HPDE6-E6E7 (cell line): ENCODE results near the gene NEAT1.

Experiments used
- DNase-seq: peaks from one replicate; pipeline ENCODE4 v3.0.0; 2011; ENCODE audit warnings: missing footprints; ENCODE audit errors: extremely low spot score

Gene NEAT1

DNA sequence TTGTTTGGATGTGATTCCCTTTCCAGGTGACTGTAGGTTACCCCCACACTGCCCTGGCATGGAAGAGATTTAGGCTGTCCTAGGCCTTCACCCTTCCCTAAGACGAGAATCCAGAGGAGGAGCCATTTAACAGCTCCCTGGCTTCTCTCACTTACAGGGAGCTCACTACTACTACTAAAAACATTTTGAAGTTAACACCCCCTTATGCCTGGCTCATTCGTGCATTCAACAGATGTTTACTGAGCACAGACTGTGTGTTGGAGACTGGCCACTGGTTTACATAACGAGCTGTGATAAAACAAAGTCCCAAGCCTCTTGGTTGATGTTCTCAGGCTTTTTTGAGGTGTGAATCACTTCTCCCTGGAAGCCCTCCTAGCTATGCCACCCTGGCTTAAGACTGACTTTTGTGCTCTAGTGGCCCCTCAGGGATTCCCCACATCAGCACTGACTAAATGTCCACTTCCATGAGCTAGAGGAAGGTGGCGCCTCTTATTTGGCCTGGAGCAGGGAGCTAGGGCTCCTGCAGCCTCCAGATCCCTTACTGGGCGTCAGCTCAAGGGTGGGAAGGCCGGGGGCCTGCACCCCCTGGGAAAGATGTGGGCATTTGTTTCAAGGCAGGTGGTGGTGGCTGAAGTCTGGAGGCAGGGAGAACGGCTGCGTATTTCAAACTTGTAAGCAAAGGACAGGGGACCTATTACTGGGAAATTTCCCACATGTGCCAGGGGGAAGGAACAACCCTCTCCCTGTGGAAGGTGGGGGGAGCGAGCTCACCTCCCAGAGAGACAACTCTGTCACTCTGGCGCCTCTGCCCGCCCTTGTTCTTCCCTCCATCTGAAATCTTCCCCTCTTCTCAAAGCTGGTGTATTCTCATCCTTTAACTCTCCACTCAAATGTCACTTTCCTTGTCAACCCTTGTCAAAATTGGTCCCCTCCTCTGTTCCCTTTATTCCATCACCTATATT lies 56.9 kb downstream of the NEAT1 start:
- DNase-seq = no peak

DNA sequence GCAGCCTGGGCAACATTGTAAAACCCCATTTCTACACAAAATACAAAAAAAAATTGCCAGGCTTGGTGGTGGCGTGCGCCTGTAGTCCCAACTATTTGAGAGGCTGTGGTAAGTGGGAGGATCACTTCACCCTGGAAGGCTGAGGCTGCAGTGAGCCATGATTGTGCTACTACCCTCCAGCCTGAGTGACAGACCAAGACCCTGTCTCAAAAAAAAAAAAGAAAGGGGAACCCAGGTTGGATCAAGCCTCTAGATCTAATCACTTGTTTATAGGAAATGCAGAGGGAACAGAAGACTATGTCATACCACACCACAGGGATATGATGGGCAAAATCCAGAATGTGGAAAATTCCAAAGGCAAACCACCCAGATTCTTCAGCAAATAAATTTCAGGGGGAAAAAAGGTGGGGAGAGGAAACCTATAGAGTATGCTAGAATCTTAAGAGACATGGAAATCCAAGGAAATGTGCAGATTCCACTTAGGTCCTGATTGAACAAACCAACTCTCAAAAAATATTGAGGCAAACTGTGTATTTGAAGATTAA lies 59.8 kb downstream of the NEAT1 start:
- DNase-seq = no peak

DNA sequence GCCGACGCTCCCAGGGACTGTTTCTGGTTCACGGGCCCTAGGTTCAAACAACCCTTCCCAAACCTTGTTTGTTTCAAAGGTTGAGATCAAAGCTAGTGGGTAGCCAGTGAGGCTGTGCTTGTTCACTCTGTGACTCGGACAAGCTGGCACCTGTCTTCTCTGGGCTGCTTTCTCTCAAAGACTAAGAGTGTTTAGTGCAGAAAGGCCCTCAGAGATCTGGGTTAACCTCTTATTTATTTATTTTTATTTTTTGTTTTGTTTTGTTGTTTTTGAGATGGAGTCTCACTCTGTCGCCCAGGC lies 63.3 kb downstream of the NEAT1 start:
- no peak for DNase-seq

DNA sequence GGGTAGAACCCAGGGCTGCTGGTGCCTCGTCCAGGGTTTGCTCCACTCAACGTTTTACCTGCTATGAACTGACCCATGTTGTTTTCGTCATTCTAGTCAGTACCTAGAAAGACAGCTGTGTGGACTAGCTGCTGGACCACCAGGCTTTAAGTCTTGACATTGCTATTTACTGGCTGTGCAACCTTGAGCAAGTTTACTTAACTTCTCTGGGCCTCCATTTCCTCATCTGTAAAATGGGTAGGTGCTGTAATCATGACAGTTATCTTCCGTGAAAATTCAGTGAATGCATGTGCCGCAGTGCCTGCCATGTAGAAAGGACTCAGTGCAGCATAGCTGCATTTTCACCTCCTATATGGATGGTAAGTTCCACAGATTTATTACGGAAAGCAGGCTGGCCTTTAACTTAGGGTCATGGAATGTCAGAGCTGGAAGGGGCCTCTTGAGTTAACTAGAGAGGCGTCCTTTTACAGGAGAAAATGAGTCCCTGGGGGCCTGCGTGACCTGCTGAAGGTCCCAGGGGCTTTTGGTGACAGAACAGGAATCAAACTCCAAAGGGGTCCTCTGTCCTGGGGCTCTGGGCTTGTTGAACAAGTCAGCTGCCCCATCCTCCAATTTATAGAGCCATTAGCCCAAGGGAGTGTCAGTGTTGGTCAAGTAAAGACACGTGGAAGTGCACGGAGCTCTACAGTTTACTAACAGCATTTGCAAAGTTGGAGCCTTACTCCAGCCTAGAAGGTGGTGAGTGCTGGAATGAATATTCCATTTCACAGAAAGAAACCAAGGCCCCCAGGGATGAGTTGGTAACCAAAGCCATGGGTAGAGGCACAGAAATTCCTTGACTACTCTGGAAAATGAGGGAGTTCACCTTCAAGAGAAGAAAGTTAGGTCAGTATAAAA lies 64.2 kb downstream of the NEAT1 start:
- DNase-seq = no peak

DNA sequence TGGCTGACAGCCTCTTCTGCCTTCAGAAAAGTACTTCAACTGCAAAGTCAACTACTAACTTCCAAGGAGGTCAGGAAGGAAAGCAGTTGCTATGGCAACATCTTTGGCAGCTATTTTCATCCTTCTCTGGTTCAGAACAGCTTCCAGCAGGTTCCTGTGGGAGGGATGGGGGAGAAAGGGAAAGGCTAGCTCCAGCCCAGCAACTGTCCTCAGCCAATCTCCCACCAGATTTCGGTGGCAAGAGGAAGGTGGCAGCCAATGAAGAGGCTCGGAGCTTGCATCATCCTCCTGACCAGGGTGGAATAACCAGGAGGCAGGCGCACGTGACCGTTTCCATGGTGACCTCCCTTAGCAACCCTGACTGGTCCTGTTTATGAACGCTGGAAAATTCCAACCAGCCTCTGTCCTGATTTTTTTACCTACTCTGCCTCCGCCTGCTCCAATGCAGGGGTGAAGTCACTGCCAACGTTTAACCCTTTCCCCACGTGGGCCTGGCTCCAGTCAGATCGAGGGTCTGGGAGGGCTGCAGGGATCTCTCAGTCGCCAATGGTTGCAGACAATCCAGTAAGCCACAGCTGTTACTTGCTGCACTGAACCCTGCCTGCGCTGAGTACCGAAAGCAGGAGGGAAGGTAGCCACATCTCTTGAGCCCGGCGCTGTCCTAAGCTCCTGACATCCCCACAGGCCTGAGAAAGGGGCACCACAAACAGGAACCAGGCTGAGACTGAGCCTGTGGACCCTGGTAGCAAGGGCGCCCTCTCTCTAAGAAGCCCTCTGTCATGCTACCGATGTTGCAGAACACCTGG lies 65.1 kb downstream of the NEAT1 start:
- peak; percentile 98 for DNase-seq

DNA sequence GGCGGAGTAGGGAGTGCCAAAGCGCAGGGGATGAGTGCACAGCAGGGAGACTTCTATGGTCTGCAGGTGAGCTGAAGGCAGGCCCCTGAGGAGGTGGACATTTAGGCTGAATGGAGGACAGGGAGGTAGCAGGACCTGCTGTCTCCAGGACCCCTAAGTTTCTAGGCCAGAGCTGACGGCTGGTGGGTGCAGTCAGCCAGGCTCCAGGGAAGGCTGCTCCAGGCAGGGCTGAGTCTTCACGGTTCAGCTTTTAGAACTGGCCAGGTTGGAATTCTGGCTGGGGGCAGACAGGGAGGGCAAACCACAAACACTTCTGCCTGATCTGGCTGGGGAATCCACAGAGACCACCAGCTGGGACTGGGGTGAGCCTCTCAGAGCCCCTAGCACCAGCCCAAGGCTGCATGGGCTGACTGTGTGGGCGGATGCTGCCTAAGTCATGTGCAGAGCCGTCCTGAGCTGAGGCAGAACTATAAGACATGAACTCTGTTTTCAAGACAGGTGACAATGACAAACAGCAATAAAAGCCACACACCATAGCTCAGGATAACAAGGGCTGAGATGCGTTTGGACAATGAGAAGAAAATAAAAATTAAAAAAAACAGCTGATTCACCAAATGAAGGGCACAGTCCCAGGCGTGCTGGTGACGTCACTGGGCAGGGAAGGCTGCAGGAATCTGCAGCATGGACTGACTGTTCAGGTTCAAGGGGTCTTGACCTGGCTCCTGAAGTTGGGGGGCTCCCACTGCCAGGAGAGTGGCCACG lies 65.9 kb downstream of the NEAT1 start:
- DNase-seq = no peak

DNA sequence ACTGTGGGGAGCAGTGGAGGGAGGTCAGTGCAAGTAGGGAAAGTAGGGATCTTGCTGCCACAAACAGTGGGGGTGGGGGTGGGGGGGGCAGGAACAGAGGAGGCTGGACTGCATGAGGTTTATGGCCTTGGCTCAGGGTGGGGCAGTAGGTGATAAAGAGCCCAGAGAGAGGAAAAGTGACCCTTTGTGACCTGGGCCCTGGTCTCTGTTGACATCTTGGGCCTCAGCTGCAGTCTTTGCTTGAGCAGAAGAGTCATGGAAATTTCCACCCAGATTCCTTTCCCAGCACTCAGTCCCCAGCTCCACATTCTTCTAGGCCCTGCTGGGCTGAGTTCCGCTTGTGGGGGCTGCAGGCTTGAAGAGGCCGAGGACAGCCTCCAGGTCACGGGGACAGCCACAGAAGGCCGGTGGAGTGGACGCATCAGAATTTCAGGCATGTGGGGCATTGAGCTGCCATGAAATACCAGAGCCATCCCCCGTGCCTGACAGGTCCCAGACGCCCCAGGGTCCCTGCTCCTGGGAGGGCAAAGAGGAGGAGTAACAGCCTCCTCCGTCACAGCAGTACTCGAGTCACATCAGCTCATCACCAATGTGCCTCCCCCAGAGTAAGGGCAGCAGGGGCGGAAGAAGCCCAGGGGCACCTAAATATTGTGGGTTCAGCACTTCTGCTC lies 66.6 kb downstream of the NEAT1 start:
- DNase-seq = no peak

DNA sequence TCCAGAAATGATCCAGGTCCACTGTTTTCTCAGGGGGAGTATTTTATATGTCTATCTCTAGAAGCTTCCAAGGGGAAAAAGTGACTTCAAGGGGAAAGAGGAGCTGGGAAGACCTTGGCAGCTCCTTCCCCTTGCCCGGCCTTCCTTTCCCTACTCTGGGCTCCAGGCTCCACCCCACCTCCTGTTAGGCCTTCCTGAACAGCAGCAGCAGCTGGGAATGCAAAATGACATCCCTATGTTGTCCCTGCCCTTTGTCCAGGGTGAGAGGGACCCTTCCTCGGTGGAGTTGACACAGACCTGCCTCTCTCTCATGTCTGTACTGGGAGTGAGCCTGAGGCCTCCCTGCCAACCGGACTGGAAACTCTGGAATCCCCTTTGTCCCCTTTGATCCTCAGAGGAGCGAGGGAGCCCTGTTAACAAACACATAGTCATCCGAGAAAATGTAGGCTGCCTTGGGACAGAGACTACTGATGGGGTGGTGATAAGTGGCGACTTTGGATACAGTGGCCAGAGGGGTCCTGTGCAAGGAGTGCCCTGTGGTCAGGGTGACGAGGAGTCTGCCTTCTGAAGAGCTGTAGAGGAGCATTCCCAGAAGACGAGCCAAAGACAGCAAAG lies 67.2 kb downstream of the NEAT1 start:
- no peak for DNase-seq

DNA sequence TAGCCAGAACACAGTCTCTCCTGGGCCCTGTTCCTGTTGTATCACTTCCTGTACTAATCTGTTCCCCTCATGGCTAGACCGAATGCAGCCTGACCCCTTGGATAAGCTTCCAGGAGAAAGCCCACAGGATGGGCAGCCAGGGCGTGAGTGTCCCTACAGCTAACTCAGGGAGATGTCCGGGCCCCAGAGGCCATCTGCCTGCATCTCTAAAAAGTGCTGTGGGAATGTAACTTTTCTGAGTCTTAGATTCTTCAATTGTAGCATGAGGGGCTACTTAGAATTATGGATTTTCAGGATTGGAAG lies 68.5 kb downstream of the NEAT1 start:
- DNase-seq = no peak

DNA sequence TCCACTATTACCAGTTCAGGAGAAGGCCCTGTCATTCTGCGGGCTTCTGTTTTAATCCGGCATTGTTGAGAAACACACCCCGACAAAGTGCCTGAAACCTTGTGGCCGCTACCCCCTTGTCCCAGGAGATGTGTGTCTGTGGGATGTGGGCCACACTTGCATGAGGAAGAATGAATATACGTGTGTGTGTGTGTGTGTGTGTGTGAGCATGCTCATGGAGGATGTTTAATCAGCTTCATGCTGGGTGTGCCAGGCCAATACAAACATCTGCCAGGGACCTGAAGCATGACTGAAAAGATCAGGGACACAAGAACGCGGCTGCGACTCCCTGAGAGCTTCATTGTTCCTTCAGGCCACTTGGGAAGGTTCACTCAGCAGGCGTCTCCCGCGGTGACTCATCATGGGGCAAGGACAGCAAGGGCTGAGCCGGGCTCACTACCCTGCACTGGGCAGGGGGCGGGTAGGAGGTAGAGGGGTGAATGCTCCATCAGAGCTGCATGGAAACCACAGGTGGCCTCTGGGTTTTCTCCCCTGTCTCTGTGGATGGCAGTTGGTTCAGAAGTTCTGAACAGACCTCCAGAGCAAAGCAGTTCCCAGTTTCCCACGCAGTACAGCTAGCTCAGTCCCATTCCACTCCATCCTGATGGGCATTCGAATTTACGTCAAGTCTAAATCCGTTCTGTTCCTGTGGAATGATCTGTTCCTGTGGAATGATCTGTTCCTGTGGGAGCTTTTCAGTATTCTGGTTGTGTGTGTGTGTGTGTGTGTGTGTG lies 69.2 kb downstream of the NEAT1 start:
- no peak for DNase-seq

DNA sequence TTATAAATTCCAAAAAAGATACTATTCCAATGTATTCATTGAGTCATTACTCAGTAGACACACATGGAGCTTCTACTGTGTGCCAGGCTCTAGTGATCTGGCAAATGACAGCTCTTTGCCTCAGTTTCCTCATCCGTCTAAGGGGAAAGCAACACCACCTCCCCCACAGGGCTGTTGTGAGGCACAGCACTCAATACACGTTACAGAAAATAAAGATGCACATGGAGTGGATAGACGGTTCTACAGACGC lies 69.7 kb downstream of the NEAT1 start:
- no peak for DNase-seq

DNA sequence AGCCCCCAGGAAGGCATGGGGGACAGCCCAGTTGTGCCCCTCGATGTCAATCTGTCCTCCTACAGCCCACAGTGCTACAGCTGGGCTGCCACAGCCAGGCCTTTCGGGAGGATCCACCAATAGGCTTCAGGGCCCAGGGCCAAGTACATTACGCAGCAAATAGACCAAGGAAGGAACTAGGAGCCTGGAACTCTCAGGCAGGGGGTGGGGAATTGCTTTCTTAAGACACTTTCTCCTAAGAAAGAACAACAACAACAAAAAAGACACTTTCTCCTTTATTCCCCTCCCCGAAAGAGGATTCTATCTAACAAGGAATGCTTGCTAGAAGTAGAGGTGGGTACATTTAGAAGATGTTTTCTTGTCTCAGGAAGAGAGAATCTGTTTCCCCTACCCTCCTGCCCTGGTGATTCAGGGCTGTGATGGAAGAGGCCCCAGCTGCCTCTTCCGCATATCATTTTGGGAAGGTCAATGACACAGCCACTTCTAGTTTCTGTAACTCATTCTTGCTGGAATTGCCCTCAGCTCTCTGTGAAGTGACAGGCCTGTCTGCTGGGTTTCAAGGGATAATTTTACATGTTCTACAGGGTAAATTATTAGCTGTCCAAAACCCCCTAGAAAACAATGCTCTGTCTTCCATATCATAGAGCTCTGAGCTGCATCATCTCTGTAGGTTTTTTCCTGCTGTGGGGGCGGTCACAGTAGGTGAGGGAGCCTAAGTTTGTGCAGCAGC lies 70.2 kb downstream of the NEAT1 start:
- no peak for DNase-seq

DNA sequence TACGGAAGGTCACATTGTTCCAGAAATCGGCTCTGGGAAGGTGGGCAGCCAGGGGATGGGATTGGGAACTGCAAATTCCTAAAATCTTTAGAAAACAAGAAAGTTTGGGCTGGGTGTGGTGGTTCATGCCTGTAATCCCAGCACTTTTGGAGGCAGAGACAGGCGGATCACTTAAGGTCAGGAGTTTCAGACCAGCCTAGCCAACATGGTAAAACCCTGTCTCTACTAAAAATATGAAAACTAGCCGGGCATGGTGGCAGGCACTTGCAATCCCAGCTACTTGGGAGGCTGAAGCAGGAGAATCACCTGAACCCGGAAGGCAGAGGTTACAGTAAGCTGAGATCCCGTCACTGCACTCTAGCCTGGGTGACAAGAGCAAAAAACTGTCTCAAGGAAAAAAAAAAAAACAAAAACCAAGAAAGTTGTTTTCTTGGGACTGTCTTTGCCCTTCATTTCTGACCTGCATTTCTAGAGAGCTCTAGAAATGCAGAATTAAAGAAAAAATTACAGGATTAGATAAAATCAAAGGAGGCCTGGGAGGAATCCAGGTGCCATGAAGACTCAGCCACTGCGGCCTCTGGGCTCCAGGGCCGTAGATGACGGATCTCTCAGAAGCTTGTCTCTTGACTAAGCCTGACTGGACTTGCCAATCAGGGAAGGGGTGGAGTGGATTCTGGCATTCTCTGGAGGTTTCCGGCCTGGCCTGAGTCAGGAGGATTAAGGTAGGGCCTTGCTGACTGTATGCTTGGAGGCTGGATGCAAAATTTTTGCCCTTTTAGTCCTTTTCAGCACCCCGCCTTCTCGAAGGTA lies 71.0 kb downstream of the NEAT1 start:
- peak; percentile 75 for DNase-seq
